Hepatocyte (in vitro differentiated cells): ENCODE results near the gene HSPA9.
"Not testable (repeated sequence)": the region's sequence is repeated elsewhere in the genome, so short reads cannot be mapped to it uniquely, and the experiment has no call there.

ENCODE experiments used
- EZH2phosphoT487 ChIP-seq: fragments of 200-600 bp; sonication (generic); IDR thresholded peaks from one replicate; pipeline ENCODE4 v1.6.1; 2018; ENCODE audit warnings: antibody characterized with exemption, mild to moderate bottlenecking, low read depth, moderate library complexity; ENCODE audit not compliant: unreplicated experiment, severe bottlenecking
- TF ChIP-seq, protein P1 (sequence below): fragments of 200-600 bp; sonication (generic); IDR thresholded peaks from 2 replicates; pipeline ENCODE4 v1.5.1; 2016; ENCODE audit warnings: antibody characterized with exemption, mild to moderate bottlenecking; ENCODE audit not compliant: poor library complexity

DNA sequence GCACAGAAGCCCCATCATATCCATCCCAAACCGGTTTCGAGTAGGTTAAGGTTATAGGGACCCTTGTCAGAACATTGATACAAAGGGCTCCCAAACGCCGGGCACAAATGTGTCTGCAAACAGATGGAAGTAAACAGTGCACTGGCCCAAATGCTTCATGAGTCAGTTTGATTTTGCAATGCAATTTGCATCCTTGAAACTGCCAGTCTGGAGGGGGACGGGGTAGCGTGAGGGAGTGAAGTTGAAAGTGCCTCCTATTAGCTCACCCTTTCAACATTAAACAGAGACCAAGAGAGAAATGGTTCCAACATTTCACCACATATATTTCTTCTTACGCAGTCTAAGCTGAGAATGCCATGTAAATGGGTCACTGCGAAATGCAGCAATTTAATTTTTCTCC is 67.7 kb downstream of the HSPA9 start:
- TF ChIP-seq, protein P1, sequence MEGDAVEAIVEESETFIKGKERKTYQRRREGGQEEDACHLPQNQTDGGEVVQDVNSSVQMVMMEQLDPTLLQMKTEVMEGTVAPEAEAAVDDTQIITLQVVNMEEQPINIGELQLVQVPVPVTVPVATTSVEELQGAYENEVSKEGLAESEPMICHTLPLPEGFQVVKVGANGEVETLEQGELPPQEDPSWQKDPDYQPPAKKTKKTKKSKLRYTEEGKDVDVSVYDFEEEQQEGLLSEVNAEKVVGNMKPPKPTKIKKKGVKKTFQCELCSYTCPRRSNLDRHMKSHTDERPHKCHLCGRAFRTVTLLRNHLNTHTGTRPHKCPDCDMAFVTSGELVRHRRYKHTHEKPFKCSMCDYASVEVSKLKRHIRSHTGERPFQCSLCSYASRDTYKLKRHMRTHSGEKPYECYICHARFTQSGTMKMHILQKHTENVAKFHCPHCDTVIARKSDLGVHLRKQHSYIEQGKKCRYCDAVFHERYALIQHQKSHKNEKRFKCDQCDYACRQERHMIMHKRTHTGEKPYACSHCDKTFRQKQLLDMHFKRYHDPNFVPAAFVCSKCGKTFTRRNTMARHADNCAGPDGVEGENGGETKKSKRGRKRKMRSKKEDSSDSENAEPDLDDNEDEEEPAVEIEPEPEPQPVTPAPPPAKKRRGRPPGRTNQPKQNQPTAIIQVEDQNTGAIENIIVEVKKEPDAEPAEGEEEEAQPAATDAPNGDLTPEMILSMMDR, result not testable (repeated sequence)
- not testable (repeated sequence) for TF ChIP-seq EZH2phosphoT487
